Stimulated activated effector memory CD8-positive, alpha-beta T cell treated with anti-CD3 and anti-CD28 coated beads, Interleukin-12 subunit alpha, Interleukin-12 subunit beta, amount 100 ng/mL, for 72 hours (primary cell): Measurements from ENCODE around the gene BDP1.
"Not testable (repeated sequence)": the region's sequence is repeated elsewhere in the genome, so short reads cannot be mapped to it uniquely, and the experiment has no call there.

ENCODE experiments used
- ATAC-seq: fragments of 150-1000 bp; cut with Tn5 transposase; 2 replicates; pipeline ENCODE4 v1.10.0; 2021
- DNase-seq, 2 donors: peaks; one replicate each; pipeline ENCODE4 v3.0.0; 2021 to 2022; ENCODE audit warnings: low spot score in 2 of 2
- H3K27ac Mint-ChIP-seq: one replicate; pipeline ENCODE4 v1.8.0; 2022; ENCODE audit warnings: mild to moderate bottlenecking, mixed read lengths
- H3K36me3 Mint-ChIP-seq: one replicate; pipeline ENCODE4 v1.8.0; 2022; ENCODE audit warnings: mild to moderate bottlenecking, mixed read lengths
- H3K4me1 Mint-ChIP-seq: one replicate; pipeline ENCODE4 v1.8.0; 2022; ENCODE audit warnings: mixed read lengths
- H3K4me3 Mint-ChIP-seq: one replicate; pipeline ENCODE4 v1.8.0; 2022; ENCODE audit warnings: mild to moderate bottlenecking, mixed read lengths
- H3K9me3 Mint-ChIP-seq: one replicate; pipeline ENCODE4 v1.8.0; 2022; ENCODE audit warnings: mixed read lengths

BDP1 gene

GRCh38 chr5:71455427-71456361, at the start of gene BDP1:
TSS of gene BDP1 (plus strand) at chr5:71455651. CDS start at chr5:71455878, 227 bp downstream.
- DNase-seq (peak; percentile 97), ATAC-seq (peak; percentile 97)
- Mint-ChIP-seq H3K4me3 (peak within 1 kb of the TSS; percentile 95), H3K36me3 (peaks cover 42% of the 10 kb centered on the region), H3K9me3 (no peaks in the 10 kb centered on the region), H3K4me1 (peaks cover 20% of the 10 kb centered on the region), H3K27ac (peak within 1 kb of the TSS; percentile 96)

GRCh38 chr5:71410088-71410487, 45.4 kb upstream of the BDP1 start:
- not testable (repeated sequence) for H3K4me3 Mint-ChIP-seq, H3K36me3 Mint-ChIP-seq, ATAC-seq, H3K4me1 Mint-ChIP-seq, H3K9me3 Mint-ChIP-seq, DNase-seq, H3K27ac Mint-ChIP-seq

DNA sequence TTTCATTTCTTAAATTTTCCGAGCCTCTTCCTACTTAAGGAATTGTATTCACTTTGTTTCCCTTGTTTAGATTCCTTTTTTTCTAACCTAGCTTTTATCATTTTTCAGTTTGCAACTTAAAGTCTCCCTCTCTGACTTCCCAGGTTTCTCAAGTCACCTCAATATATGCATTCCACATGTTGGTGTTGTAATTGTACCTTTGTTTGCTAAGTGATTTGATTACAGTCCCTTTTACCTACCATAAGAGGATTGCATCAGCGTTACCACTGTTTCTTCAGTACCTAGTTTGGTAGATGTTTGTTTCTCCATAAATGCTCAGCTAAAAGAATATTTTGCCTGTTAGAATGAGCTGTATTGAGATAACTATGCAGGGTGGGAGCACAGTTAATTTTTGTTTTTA, 39.8 kb upstream of the BDP1 start:
- not testable (repeated sequence) for ATAC-seq, H3K36me3 Mint-ChIP-seq, DNase-seq, H3K4me3 Mint-ChIP-seq, H3K4me1 Mint-ChIP-seq, H3K9me3 Mint-ChIP-seq, H3K27ac Mint-ChIP-seq

DNA sequence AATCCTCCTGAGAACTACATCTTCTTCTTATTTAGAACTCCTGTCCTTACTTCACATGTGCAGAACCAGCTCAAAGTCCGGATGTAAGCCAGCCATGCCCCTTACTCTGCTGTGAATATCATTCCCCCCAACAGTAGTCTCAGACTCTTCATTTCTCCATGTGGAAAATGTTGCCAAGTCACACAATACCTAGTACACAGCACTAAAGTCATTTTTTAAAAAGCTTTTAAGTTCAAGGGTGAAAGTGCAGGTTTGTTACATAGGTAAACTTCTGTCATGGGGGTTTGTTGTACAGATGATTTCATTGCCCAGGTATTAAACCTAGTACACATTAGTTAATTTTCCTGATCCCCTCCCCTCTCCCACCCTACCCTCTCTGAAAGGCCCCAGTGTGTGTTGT, 37.4 kb upstream of the BDP1 start:
- not testable (repeated sequence) for H3K36me3 Mint-ChIP-seq, H3K27ac Mint-ChIP-seq, H3K9me3 Mint-ChIP-seq, H3K4me3 Mint-ChIP-seq, DNase-seq, ATAC-seq, H3K4me1 Mint-ChIP-seq

GRCh38 chr5:71421278-71421677, 34.2 kb upstream of the BDP1 start:
- not testable (repeated sequence) for H3K27ac Mint-ChIP-seq, ATAC-seq, H3K36me3 Mint-ChIP-seq, H3K9me3 Mint-ChIP-seq, DNase-seq, H3K4me3 Mint-ChIP-seq, H3K4me1 Mint-ChIP-seq

GRCh38 chr5:71423896-71424295, 31.6 kb upstream of the BDP1 start:
- not testable (repeated sequence) for H3K36me3 Mint-ChIP-seq, DNase-seq, H3K9me3 Mint-ChIP-seq, H3K27ac Mint-ChIP-seq, H3K4me3 Mint-ChIP-seq, H3K4me1 Mint-ChIP-seq, ATAC-seq

GRCh38 chr5:71426686-71427474, 28.6 kb upstream of the BDP1 start:
- not testable (repeated sequence) for H3K27ac Mint-ChIP-seq, H3K4me3 Mint-ChIP-seq, H3K4me1 Mint-ChIP-seq, DNase-seq, ATAC-seq, H3K9me3 Mint-ChIP-seq, H3K36me3 Mint-ChIP-seq

- not testable (repeated sequence) for DNase-seq, ATAC-seq, H3K9me3 Mint-ChIP-seq, H3K4me3 Mint-ChIP-seq, H3K4me1 Mint-ChIP-seq, H3K36me3 Mint-ChIP-seq, H3K27ac Mint-ChIP-seq
Measured at GRCh38 chr5:71432410-71432809, 23.0 kb upstream of the BDP1 start.

GRCh38 chr5:71434825-71435224, 20.6 kb upstream of the BDP1 start:
- H3K27ac Mint-ChIP-seq, H3K4me3 Mint-ChIP-seq, H3K36me3 Mint-ChIP-seq, H3K4me1 Mint-ChIP-seq, H3K9me3 Mint-ChIP-seq, ATAC-seq, DNase-seq: not testable (repeated sequence)

- not testable (repeated sequence) for ATAC-seq, DNase-seq, H3K27ac Mint-ChIP-seq, H3K4me3 Mint-ChIP-seq, H3K4me1 Mint-ChIP-seq, H3K9me3 Mint-ChIP-seq, H3K36me3 Mint-ChIP-seq
Measured at GRCh38 chr5:71441564-71441963, 13.9 kb upstream of the BDP1 start.

DNA sequence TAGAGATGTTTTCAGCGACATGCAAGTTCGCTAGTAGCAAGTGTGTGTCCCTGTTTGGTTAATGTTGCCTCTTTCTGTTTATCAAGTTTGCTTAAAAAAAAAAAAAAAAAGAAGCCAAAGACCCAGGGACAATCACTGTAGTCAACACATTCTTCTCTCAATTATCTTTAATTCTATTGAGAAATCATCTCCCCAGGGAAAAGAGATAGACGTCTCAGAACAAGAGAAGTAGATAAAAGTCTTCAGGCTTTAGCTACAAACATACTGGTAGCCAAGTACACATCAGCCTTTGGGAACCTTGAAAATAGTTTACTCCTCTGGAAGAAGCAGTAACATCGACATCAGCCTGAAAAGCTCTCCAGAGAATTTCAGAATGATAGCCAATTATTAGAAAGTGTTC, 11.6 kb upstream of the BDP1 start:
- DNase-seq = not testable (repeated sequence)

DNA sequence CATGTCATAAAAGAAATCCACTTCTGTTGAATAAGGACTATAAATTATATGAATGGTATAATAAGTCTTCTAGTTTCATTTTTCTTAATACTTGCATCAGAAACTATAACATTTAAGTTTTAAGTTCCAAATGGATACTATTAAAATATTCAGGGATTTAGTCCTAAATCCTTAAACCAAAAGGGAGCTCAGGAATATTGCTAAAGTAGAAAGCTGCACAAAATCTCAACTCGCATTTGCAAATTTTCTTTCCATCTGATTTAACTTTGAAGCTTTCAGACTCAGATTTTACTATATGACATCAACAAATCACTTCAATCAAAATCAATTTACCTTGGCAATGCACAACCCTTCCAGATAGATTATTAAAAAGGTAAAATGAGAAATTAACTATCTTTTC, 10.4 kb upstream of the BDP1 start:
- DNase-seq, ATAC-seq, H3K9me3 Mint-ChIP-seq, H3K36me3 Mint-ChIP-seq, H3K4me3 Mint-ChIP-seq, H3K4me1 Mint-ChIP-seq, H3K27ac Mint-ChIP-seq: not testable (repeated sequence)

More for the DNA sequence above, 11.6 kb upstream of the BDP1 start:
- H3K4me1 Mint-ChIP-seq, H3K27ac Mint-ChIP-seq, H3K9me3 Mint-ChIP-seq, H3K36me3 Mint-ChIP-seq, ATAC-seq, H3K4me3 Mint-ChIP-seq: not testable (repeated sequence)

- H3K4me3 Mint-ChIP-seq, H3K9me3 Mint-ChIP-seq, DNase-seq, H3K4me1 Mint-ChIP-seq, H3K36me3 Mint-ChIP-seq, ATAC-seq, H3K27ac Mint-ChIP-seq: not testable (repeated sequence)
Measured at GRCh38 chr5:71445523-71446152, 9.8 kb upstream of the BDP1 start.

GRCh38 chr5:71446540-71447216, 8.8 kb upstream of the BDP1 start:
- not testable (repeated sequence) for H3K9me3 Mint-ChIP-seq, H3K4me3 Mint-ChIP-seq, DNase-seq, H3K27ac Mint-ChIP-seq, H3K36me3 Mint-ChIP-seq, H3K4me1 Mint-ChIP-seq, ATAC-seq
